NCI-H748 (cell line): ENCODE results near the gene RAB6D.
A peak's percentile ranks its signal among the peaks of the same experiment; 100 is the strongest.
"Not testable (repeated sequence)": the region's sequence is repeated elsewhere in the genome, so short reads cannot be mapped to it uniquely, and the experiment has no call there.

Source experiments
- DNase-seq: peaks from one replicate; lab custom pipeline; 2025; ENCODE audit not compliant: unreplicated experiment; lab: John Stamatoyannopoulos, UW

The RAB6D gene

GRCh38 chr2:131367352-131367751, 3.4 kb upstream of the RAB6D start:
- no peak for DNase-seq

GRCh38 chr2:131366643-131367042, 2.7 kb upstream of the RAB6D start:
- DNase-seq = no peak

- no peak for DNase-seq
Measured at GRCh38 chr2:131365452-131365851, 1.5 kb upstream of the RAB6D start.

- not testable (repeated sequence) for DNase-seq
Measured at GRCh38 chr2:131363213-131363612, 755 bp downstream of the RAB6D start.

- DNase-seq = not testable (repeated sequence)
Measured at GRCh38 chr2:131361773-131362172, 2.2 kb downstream of the RAB6D start.

- not testable (repeated sequence) for DNase-seq
Measured at GRCh38 chr2:131353167-131353697, 10.7 kb downstream of the RAB6D start.

- no peak for DNase-seq
Measured at GRCh38 chr2:131349021-131349420, 14.9 kb downstream of the RAB6D start.

- DNase-seq = peak; percentile 4
Measured at GRCh38 chr2:131347035-131347434, 16.9 kb downstream of the RAB6D start.

- not testable (repeated sequence) for DNase-seq
Measured at GRCh38 chr2:131339307-131339706, 24.7 kb downstream of the RAB6D start.

- DNase-seq = peak; percentile 53
Measured at GRCh38 chr2:131335319-131335718, 28.6 kb downstream of the RAB6D start.

GRCh38 chr2:131332709-131333108, 31.3 kb downstream of the RAB6D start:
- DNase-seq = not testable (repeated sequence)

GRCh38 chr2:131331000-131331399, 33.0 kb downstream of the RAB6D start:
- peak; percentile 27 for DNase-seq

- DNase-seq = no peak
Measured at GRCh38 chr2:131322209-131322608, 41.8 kb downstream of the RAB6D start.

- DNase-seq = not testable (repeated sequence)
Measured at GRCh38 chr2:131321344-131321743, 42.6 kb downstream of the RAB6D start.

- DNase-seq = not testable (repeated sequence)
Measured at GRCh38 chr2:131311001-131311400, 53.0 kb downstream of the RAB6D start.
